HG03108 (cell line): ENCODE results near the gene SLC40A1.

ENCODE experiments used
- ATAC-seq: cut with Tn5 transposase; IDR thresholded peaks from one replicate; pipeline ENCODE4 v1.9.1; 2021; ENCODE audit warnings: moderate library complexity; ENCODE audit not compliant: unreplicated experiment

SLC40A1 gene

GRCh38 chr2:189517847-189518535, 62.6 kb downstream of the SLC40A1 start:
- ATAC-seq: no peak

- ATAC-seq: no peak
Observed at GRCh38 chr2:189516546-189516945, 64.0 kb downstream of the SLC40A1 start.

- ATAC-seq: no peak
Observed at GRCh38 chr2:189515264-189515663, 65.3 kb downstream of the SLC40A1 start.

- ATAC-seq: no peak
Observed at GRCh38 chr2:189514104-189514503, 66.5 kb downstream of the SLC40A1 start.

- no peak for ATAC-seq
Observed at GRCh38 chr2:189512879-189513278, 67.7 kb downstream of the SLC40A1 start.

GRCh38 chr2:189511960-189512319, 68.6 kb downstream of the SLC40A1 start:
- no peak for ATAC-seq

GRCh38 chr2:189511210-189511959, 69.2 kb downstream of the SLC40A1 start:
- ATAC-seq: no peak
